H1 (cell line): ENCODE data around the gene ISOC1. TPM values are rescaled to one million over a fixed set of nuclear protein-coding genes. Genes with fewer than 3 reads are reported as not detected.

Experiments used
- CTCF ChIA-PET: fragments of 300-600 bp; sonication (Branson Sonifier 250); formaldehyde crosslinking; loops from one replicate; lab custom pipeline; 2021; ENCODE audit not compliant: partially characterized antibody; lab: Charles Lee
- POLR2A ChIA-PET: fragments of 300-600 bp; sonication (Branson Sonifier 250); formaldehyde crosslinking; loops from one replicate; lab custom pipeline; 2021; ENCODE audit warnings: inconsistent platforms; ENCODE audit not compliant: partially characterized antibody; lab: Charles Lee
- DNase-seq, 2 experiments: peaks; one replicate each; pipeline versions ENCODE4 v3.0.0 to v3.0.0-alpha.2; 2010 to 2022; ENCODE audit warnings: low spot score in 2 of 2, low read depth in 1 of 2, mixed read lengths in 1 of 2
- FAIRE-seq: peaks from 2 replicates; lab custom pipeline; 2011; peaks lifted over from hg19 to GRCh38; lab: Jason Lieb, UNC
- H2AFZ ChIP-seq: 2 replicates; pipeline ENCODE4 v1.8.1; 2012; ENCODE audit warnings: low read length, inconsistent platforms
- H2AK5ac ChIP-seq: 2 replicates; pipeline ENCODE4 v1.6.1; 2013; ENCODE audit warnings: low read depth, low read length
- H2BK120ac ChIP-seq: replicated peaks from 2 replicates; pipeline ENCODE3; 2013; ENCODE audit warnings: low read depth, low read length, inconsistent platforms
- H2BK12ac ChIP-seq: 2 replicates; pipeline ENCODE4 v1.6.1; 2013; ENCODE audit warnings: low read depth, low read length
- H2BK15ac ChIP-seq: 2 replicates; pipeline ENCODE4 v1.6.1; 2013; ENCODE audit warnings: low read length
- H2BK20ac ChIP-seq: 2 replicates; pipeline ENCODE4 v1.6.1; 2013; ENCODE audit warnings: low read length
- H2BK5ac ChIP-seq: 2 replicates; pipeline ENCODE4 v1.6.1; 2013; ENCODE audit warnings: low read depth, low read length
- H3K14ac ChIP-seq: 2 replicates; pipeline ENCODE4 v1.6.1; 2013; ENCODE audit warnings: inconsistent platforms; ENCODE audit not compliant: insufficient read length
- H3K18ac ChIP-seq: 2 replicates; pipeline ENCODE4 v1.6.1; 2013; ENCODE audit warnings: low read length; ENCODE audit errors: extremely low read depth
- H3K23ac ChIP-seq: 2 replicates; pipeline ENCODE4 v1.6.1; 2013; ENCODE audit warnings: inconsistent platforms; ENCODE audit not compliant: insufficient read length
- H3K23me2 ChIP-seq: 2 replicates; pipeline ENCODE4 v1.6.1; 2013; ENCODE audit warnings: low read depth, low read length
- H3K27ac ChIP-seq: 2 replicates; pipeline ENCODE4 v1.6.1; 2011; ENCODE audit warnings: low read depth, low read length, inconsistent platforms
- H3K27me3 ChIP-seq, 4 experiments: replicated peaks in 1 of 4; 1 replicate in 1 of 4; 2 replicates in 3 of 4; pipeline versions ENCODE4 v1.6.1 to v1.8.1; 2011 to 2013; ENCODE audit warnings: low read length in 3 of 4, mild to moderate bottlenecking in 3 of 4, inconsistent platforms in 2 of 4, mixed read lengths in 2 of 4, moderate library complexity in 1 of 4; ENCODE audit not compliant: control insufficient read depth in 3 of 4, insufficient read depth in 3 of 4; ENCODE audit errors: extremely low read depth in 1 of 4
- H3K36me3 ChIP-seq, 4 experiments: 2 replicates each; pipeline versions ENCODE4 v1.6.1 to v1.8.1; 2011 to 2013; ENCODE audit warnings: mild to moderate bottlenecking in 4 of 4, low read length in 3 of 4, moderate library complexity in 2 of 4, control low read depth in 1 of 4, inconsistent platforms in 1 of 4; ENCODE audit not compliant: insufficient read depth in 4 of 4, control insufficient read depth in 2 of 4
- H3K4ac ChIP-seq: replicated peaks from 2 replicates; pipeline ENCODE3; 2013; ENCODE audit warnings: low read length, low read depth, mixed read lengths, inconsistent platforms; ENCODE audit not compliant: insufficient read length
- H3K4me1 ChIP-seq, 4 experiments: replicated peaks in 1 of 4; 1 replicate in 1 of 4; 2 replicates in 3 of 4; pipeline versions ENCODE4 v1.6.1 to v1.8.1; 2011 to 2013; ENCODE audit warnings: low read length in 3 of 4, inconsistent platforms in 2 of 4, mixed read lengths in 1 of 4; ENCODE audit not compliant: insufficient read depth in 4 of 4, control insufficient read depth in 3 of 4
- H3K4me2 ChIP-seq, 2 experiments: 2 replicates each; pipeline versions ENCODE4 v1.6.1 to v1.8.1; 2011 to 2013; ENCODE audit warnings: low read depth in 2 of 2, low read length in 2 of 2, control low read depth in 1 of 2, inconsistent platforms in 1 of 2, mild to moderate bottlenecking in 1 of 2; ENCODE audit not compliant: insufficient read depth in 1 of 2
- H3K4me3 ChIP-seq, 4 experiments: fragments of 200-600, 300-600 bp in 1 of 4; sonication (generic), shearing (Covaris generic), sonication (Bioruptor Twin) in 1 of 4; 2 replicates each; pipeline versions ENCODE4 v1.5.1 to v1.8.1; 2011 to 2016; ENCODE audit warnings: low read length in 4 of 4, low read depth in 3 of 4, control low read depth in 2 of 4, inconsistent platforms in 2 of 4, mild to moderate bottlenecking in 2 of 4, mixed read lengths in 1 of 4, moderate library complexity in 1 of 4; ENCODE audit not compliant: insufficient read depth in 2 of 4; ENCODE audit errors: extremely low read depth in 1 of 4
- H3K56ac ChIP-seq: replicated peaks from 2 replicates; pipeline ENCODE3; 2013; ENCODE audit warnings: low read depth, mild to moderate bottlenecking, mixed read lengths, low read length, inconsistent platforms; ENCODE audit not compliant: insufficient read length
- H3K79me1 ChIP-seq: 2 replicates; pipeline ENCODE4 v1.6.1; 2013; ENCODE audit warnings: low read depth, low read length, control low read depth
- H3K79me2 ChIP-seq, 2 experiments: 2 replicates each; pipeline versions ENCODE4 v1.6.1 to v1.8.1; 2012 to 2013; ENCODE audit warnings: low read length in 2 of 2, mild to moderate bottlenecking in 2 of 2, inconsistent platforms in 1 of 2; ENCODE audit not compliant: insufficient read depth in 2 of 2, control insufficient read depth in 1 of 2
- H3K9ac ChIP-seq, 4 experiments: replicated peaks in 1 of 4; 1 replicate in 1 of 4; 2 replicates in 3 of 4; pipeline versions ENCODE4 v1.6.1 to v1.8.1; 2011 to 2013; ENCODE audit warnings: low read depth in 3 of 4, low read length in 3 of 4, control low read depth in 2 of 4, mild to moderate bottlenecking in 2 of 4, moderate library complexity in 2 of 4, inconsistent platforms in 1 of 4; ENCODE audit errors: extremely low read depth in 1 of 4
- H3K9me3 ChIP-seq, 2 experiments: 2 replicates each; pipeline versions ENCODE4 v1.6.1 to v1.8.1; 2012 to 2013; ENCODE audit warnings: mild to moderate bottlenecking in 2 of 2, moderate library complexity in 2 of 2, control low read depth in 1 of 2, inconsistent platforms in 1 of 2, low read depth in 1 of 2, low read length in 1 of 2, mixed read lengths in 1 of 2; ENCODE audit not compliant: insufficient read depth in 2 of 2
- H4K20me1 ChIP-seq, 2 experiments: replicated peaks in 1 of 2; 2 replicates each; pipeline versions ENCODE3 to v1.8.1; 2011 to 2013; ENCODE audit warnings: inconsistent platforms in 2 of 2, low read length in 2 of 2, mild to moderate bottlenecking in 1 of 2; ENCODE audit not compliant: insufficient read depth in 2 of 2, control insufficient read depth in 1 of 2
- H4K5ac ChIP-seq: 2 replicates; pipeline ENCODE4 v1.6.1; 2013; ENCODE audit warnings: low read length, low read depth, mixed read lengths, inconsistent platforms; ENCODE audit not compliant: insufficient read length
- H4K8ac ChIP-seq: 2 replicates; pipeline ENCODE4 v1.8.0; 2013; ENCODE audit warnings: mild to moderate bottlenecking, moderate library complexity, low read length, inconsistent platforms; ENCODE audit not compliant: insufficient read depth; ENCODE audit errors: extremely low read depth
- H4K91ac ChIP-seq: replicated peaks from 2 replicates; pipeline ENCODE3; 2013; ENCODE audit warnings: low read length, mixed read lengths, inconsistent platforms; ENCODE audit not compliant: insufficient read length
- BRCA1 ChIP-seq: IDR thresholded peaks from 2 replicates; pipeline ENCODE4 v1.6.1; 2012; ENCODE audit warnings: low read depth, low read length, improper control_type of control experiment
- EGR1 ChIP-seq: IDR thresholded peaks from 2 replicates; pipeline ENCODE4 v1.6.1; 2011; ENCODE audit warnings: low read depth, low read length, borderline replicate concordance
- EP300 ChIP-seq, 2 experiments: IDR thresholded peaks; 1 replicate in 1 of 2; 2 replicates in 1 of 2; pipeline ENCODE4 v1.6.1; 2011 to 2012; ENCODE audit warnings: low read depth in 2 of 2, low read length in 2 of 2, mild to moderate bottlenecking in 2 of 2, borderline replicate concordance in 1 of 2, inconsistent platforms in 1 of 2, moderate library complexity in 1 of 2
- GABPA ChIP-seq: IDR thresholded peaks from 2 replicates; pipeline ENCODE4 v1.6.1; 2011; ENCODE audit warnings: mild to moderate bottlenecking, low read length, moderate library complexity, borderline replicate concordance; ENCODE audit not compliant: insufficient read depth
- HDAC6 ChIP-seq: IDR thresholded peaks from one replicate; pipeline ENCODE4 v1.7.1; 2012; ENCODE audit warnings: low read depth, mild to moderate bottlenecking, inconsistent platforms, low read length, moderate library complexity
- JUND ChIP-seq: IDR thresholded peaks from 2 replicates; pipeline ENCODE4 v1.6.1; 2011; ENCODE audit warnings: mild to moderate bottlenecking, improper control_type of control experiment, low read length
- MAFK ChIP-seq: IDR thresholded peaks from 2 replicates; pipeline ENCODE4 v1.6.1; 2012; ENCODE audit warnings: low read depth, mild to moderate bottlenecking, improper control_type of control experiment, low read length
- RAD21 ChIP-seq, 2 experiments: IDR thresholded peaks in 1 of 2; conservative IDR thresholded peaks in 1 of 2; 2 replicates each; pipeline ENCODE4 v1.6.1; 2011; ENCODE audit warnings: low read depth in 2 of 2, low read length in 2 of 2, improper control_type of control experiment in 1 of 2, inconsistent platforms in 1 of 2, mild to moderate bottlenecking in 1 of 2, moderate library complexity in 1 of 2
- SIN3A ChIP-seq, 2 experiments: IDR thresholded peaks in 1 of 2; conservative IDR thresholded peaks in 1 of 2; 2 replicates each; pipeline ENCODE4 v1.6.1; 2011 to 2012; ENCODE audit warnings: low read length in 2 of 2, improper control_type of control experiment in 1 of 2, low read depth in 1 of 2, mild to moderate bottlenecking in 1 of 2
- TEAD4 ChIP-seq: IDR thresholded peaks from 2 replicates; pipeline ENCODE4 v1.6.1; 2012; ENCODE audit warnings: low read depth, low read length, inconsistent platforms, mixed read lengths
- ZNF274 ChIP-seq: IDR thresholded peaks from 2 replicates; pipeline ENCODE4 v1.7.0; 2012; ENCODE audit warnings: low read length, borderline replicate concordance; ENCODE audit errors: extremely low read depth
- WGBS, 2 experiments: shearing (Covaris generic) in 1 of 2; methylation state at CpG; one replicate each; pipeline versions ENCODE4 v1.1.6 to v1.1.7; 2013 to 2015; ENCODE audit warnings: low lambda C conversion rate in 2 of 2, mixed read lengths in 2 of 2, inconsistent platforms in 1 of 2, low coverage in 1 of 2, missing lambda C conversion rate in 1 of 2; ENCODE audit not compliant: insufficient replicate concordance in 2 of 2, insufficient coverage in 1 of 2, insufficient read length in 1 of 2; ENCODE audit errors: extremely low coverage in 1 of 2, missing lambda C conversion rate in 1 of 2; 5-methylcytosine and 5-hydroxymethylcytosine counted together
- polyA plus RNA-seq, 7 experiments: library from polyadenylated mRNA; depleted of rRNA in 3 of 7; stranded (reverse) in 5 of 7; unstranded in 2 of 7; fragments of >200 nt in 5 of 7; fragments of 200-250 nt in 2 of 7; gene quantifications; 1 replicate in 5 of 7; 2 replicates in 1 of 7; 4 replicates in 1 of 7; pipeline versions ENCODE4 v1.2.1 to v1.2.3, GENCODE V29; 2011 to 2013; ENCODE audit warnings: missing spikeins in 2 of 7, mixed read lengths in 2 of 7
- total RNA-seq: library from RNA; stranded (reverse); fragmentation: NEBNext Ultra II Directional; extraction: Animal tissue kit (Norgen Biotek cat#: 25700); gene quantifications from 2 replicates; pipeline ENCODE4 v1.2.1, GENCODE V29; 2021

Gene ISOC1
- total and polyA plus RNA-seq, 2 of the 8 experiments (the other 6 are each of a cell fraction or from before 2014, with no cell fraction given), result 27.7 to 34.9 TPM

DNA sequence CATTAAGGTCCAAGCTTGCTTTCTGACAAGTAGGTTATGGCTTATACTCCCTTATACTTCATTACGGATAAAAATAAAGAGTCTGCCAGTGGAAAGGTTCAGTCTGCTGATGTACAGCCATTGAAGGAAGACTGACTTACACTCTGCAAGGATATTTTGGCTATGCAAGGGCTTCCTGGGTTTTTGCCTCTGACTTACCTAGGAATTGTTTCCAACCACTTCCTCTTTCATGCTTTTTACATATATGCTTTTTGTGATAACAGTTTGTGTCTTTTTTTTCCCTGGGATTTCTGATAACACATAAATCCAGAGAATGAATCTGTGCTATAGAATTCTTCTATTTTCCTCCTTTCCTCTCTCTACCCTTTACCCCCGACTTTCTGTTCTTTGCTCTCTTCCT lies 16.8 kb downstream of the ISOC1 start:
- Histone ChIP-seq H3K36me3 (peaks cover 0 to 4% (median under 1%) of the 10 kb centered on the region in 4 experiments; a peak in 3 of 8 replicates), H2AFZ (no peak overlapping the region), H3K23me2 (no peaks in the 10 kb centered on the region), H2BK15ac (no peak overlapping the region), H3K18ac (no peak overlapping the region), H3K4me2 (no peak overlapping the region), H3K27me3 (no peaks in the 10 kb centered on the region), H3K4me1 (peaks cover 0 to 4% (median 0%) of the 10 kb centered on the region in 4 experiments; a peak in 2 of 7 replicates), H3K9ac (no peak overlapping the region), H3K4me3 (no peak overlapping the region), H3K79me2 (no peaks in the 10 kb centered on the region), H3K79me1 (no peaks in the 10 kb centered on the region), H4K5ac (no peak overlapping the region), H4K20me1 (no peaks in the 10 kb centered on the region)
- ChIA-PET POLR2A (interaction anchor here (2.2 kb wide), 1 partner anchor 13 kb away, joined by 4 read pairs; no protein-coding TSS in a partner anchor), CTCF (interaction anchor here (0.6 to 6.7 kb wide), 6 partner anchors 8 to 206 kb away, joined by 3 to 40 read pairs (median 4); partner anchors contain the start of genes ISOC1 and SLC27A6)
- FAIRE-seq (no peak), DNase-seq (no peak)
- TF ChIP-seq ZNF274 (no peak), EP300 (IDR thresholded peaks at IDR 0.05; ENCODE audit: borderline replicate concordance in 1 of 2, low read depth in 2 of 2, low read length in 2 of 2) (no peak), EGR1 (no peak), TEAD4 (no peak), GABPA (no peak), MAFK (no peak), RAD21 (IDR thresholded peaks at IDR 0.05 in 1 of 2, conservative IDR thresholded peaks at IDR 0.05 in 1 of 2; ENCODE audit: low read depth in 2 of 2, low read length in 2 of 2) (no peak), JUND (no peak), HDAC6 (no peak), BRCA1 (no peak), SIN3A (conservative IDR thresholded peaks at IDR 0.05 in 1 of 2, IDR thresholded peaks at IDR 0.05 in 1 of 2; ENCODE audit: low read depth in 1 of 2, low read length in 2 of 2) (no peak)
- TF ChIP-seq, all 59 proteins: peak for 0
- no peak overlapping the region for H2BK20ac ChIP-seq
- no peak overlapping the region for H2BK12ac ChIP-seq
- WGBS, 2 experiments, result 88% methylated on average over 2 of the region's 2 CpGs; no CpG with 5 or more reads in 1 of the 2 experiments
- H3K27ac ChIP-seq, result no peak overlapping the region
- no peak overlapping the region for H3K4ac ChIP-seq
- no peaks in the 10 kb centered on the region for H3K9me3 ChIP-seq
- H2BK5ac ChIP-seq, result no peak overlapping the region
- H4K8ac ChIP-seq, result no peak overlapping the region
- no peak overlapping the region for H2AK5ac ChIP-seq
- H3K56ac ChIP-seq, result no peak overlapping the region
- H3K23ac ChIP-seq, result no peak overlapping the region
- no peak overlapping the region for H4K91ac ChIP-seq
- no peak overlapping the region for H3K14ac ChIP-seq
- H2BK120ac ChIP-seq, result no peak overlapping the region
